AG08395 (cell line): ENCODE data around the gene THOP1.
"Not testable (repeated sequence)": the region's sequence is repeated elsewhere in the genome, so short reads cannot be mapped to it uniquely, and the experiment has no call there.

ENCODE experiments used
- DNase-seq: peaks from one replicate; pipeline ENCODE4 v3.0.0; 2012; ENCODE audit warnings: mixed read lengths, low spot score

The THOP1 gene

DNA sequence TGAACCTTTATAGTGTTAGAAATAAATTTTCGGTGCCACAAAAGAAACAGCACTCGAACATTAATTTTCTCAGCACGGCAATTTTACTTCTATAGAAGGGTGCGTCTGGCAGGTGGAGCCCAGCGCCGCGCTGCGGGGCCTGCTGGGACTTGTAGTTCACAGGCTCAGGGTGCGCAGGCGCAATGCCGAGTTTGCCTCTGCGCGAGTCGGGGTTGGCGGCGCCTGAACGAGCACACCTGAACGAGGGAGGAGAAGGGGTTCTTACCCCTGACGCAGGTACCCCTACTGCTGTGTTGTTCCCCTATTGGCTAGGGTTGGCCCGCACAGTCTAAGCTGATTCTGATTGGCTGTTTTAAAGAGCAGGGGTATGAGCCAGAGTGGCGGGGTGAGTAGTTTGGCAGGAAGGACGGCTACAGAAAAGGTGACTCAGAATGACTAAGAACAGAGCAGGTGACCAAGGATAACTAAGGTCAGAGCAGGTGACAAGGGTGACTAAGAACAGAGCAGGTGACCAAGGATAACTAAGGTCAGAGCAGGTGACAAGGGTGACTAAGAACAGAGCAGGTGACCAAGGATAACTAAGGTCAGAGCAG is 32.0 kb downstream of the THOP1 start:
- DNase-seq = not testable (repeated sequence)

DNA sequence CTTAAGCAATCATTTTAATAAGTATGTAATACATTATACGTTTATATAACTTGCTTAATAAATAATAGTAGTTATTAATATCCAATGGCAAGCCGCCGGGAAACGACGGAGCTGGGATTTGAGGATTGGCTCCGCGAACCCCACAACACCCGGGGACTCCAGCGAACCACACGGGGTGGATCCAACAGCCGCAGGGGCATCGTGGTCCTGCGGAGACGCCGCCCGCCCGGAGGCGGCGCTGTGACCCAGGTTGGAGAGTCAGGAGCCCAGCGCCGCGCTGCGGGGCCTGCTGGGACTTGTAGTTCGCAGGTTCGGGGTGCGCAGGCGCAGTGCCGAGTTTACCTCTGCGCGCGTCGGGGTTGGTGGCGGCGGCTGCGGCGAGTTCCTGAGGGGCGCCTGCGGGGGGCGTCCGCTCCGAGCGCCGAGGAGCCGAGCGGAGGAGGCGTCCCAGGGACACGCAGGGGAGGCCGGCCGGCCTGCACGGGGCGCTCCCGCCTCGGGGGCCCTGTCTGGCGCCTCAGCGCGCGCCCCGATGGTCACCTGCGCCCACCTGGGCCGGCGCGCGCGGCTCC is 34.3 kb downstream of the THOP1 start, which contains the start of gene ZNF554:
TSS of gene ZNF554 (plus strand) at position 329 of the 572 bp plus-strand sequence. CDS start at position 533, 204 bp downstream.
- DNase-seq = peak; percentile 95

DNA sequence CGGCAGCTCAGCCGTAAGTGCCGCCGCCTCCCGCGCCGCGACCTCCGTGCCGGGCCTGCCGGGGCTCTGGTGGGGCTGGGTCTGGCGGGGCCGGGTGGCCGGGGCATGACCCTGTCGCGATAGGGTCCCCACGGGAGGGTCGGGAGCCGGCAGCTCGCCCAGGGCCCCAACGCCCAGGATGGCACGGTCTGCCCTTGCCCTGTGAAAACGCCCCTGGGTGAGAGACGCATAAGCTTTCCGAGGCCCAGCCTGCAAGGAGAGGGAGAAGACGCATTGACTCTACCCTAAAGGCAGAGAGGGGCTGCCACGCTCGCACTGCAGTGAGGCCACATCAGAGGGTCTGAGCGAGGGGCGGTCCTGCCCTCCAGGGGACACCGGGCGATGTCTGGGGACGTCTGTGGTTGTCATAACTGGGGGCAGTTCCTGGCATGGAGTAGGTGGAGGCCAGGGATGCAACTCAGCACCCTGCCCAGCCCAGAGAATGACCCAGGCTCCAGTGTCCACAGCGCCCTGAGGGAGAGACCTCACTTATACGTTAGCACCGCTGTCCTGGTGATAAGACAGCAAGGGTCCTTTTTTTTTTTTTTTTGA is 34.9 kb downstream of the THOP1 start:
- DNase-seq = no peak

DNA sequence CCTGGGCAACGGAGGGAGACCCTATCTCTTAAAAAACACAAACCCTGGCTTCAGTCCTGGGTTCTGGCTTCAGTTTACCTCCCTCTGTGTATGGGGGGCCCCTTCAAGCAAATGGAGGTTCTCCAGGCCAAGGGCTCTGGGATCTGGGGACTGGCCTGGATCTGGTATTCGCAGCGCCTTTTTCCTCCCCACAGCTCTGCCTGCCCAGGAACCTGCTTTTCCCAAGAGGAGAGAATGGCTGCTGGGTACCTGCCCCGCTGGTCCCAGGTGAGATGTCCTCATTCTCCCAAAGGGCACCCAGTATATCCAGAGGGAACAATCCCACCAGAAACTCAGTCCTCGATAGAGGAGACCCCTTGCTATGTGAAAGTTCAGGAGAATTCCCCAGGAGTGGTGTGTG is 37.5 kb downstream of the THOP1 start:
- DNase-seq = no peak

DNA sequence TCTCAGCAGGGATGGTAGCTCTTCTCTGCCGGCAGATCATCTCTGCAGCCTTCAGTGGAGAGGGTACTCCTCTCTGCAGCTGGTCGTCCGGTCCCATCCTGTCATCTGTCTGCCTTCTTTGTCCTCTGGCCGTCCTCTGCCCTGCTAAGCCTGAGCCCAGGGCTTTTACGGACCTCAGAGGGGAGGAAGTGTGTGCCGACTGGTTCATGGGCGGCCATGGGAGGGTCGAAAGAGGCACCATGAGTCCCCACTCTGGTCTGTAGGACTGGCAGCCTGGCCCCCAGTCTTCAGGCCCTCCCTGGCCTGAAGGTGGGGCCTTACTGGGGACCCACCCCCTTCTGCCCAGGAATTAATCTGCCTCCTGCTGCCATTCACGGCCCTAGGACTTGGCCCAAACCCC is 38.3 kb downstream of the THOP1 start:
- DNase-seq = no peak

DNA sequence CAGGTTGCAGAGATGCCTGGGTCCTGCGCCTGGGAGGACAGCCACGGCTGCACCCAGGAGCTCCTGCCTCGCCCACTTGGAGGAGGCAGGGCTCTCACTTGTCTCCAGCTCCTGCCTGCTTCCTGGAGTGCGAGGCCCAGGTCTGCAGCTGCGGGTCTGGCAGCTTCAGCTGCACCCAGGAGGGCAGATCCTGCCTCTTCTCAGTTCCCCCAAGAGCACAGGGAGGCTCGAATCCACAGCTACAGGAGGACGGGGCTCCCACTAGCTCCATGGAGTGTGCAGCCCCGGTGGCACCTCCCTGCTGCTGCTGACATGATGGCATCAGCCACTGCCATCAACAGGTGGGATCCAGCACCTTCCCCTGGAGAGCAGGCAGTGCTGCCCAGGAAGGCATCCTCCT is 38.8 kb downstream of the THOP1 start:
- no peak for DNase-seq

DNA sequence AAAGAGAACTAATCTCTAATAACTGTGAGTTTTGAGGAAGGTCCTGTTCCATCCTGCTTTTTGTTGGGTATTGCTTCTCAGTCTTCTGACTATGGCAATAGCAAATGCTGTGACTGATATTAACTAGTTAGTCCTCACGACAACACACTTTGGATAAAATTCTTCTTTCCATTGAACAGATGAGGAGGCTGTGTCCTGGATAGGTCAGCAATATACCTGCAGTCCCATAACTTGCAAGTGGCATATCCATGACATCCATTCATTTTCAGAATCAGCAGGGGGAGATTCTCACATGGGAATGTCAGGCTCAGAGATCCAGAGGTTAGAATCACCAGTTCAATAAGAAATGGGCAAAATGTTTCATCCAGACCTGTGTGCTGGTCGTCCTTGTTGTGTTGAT is 41.7 kb downstream of the THOP1 start:
- no peak for DNase-seq

DNA sequence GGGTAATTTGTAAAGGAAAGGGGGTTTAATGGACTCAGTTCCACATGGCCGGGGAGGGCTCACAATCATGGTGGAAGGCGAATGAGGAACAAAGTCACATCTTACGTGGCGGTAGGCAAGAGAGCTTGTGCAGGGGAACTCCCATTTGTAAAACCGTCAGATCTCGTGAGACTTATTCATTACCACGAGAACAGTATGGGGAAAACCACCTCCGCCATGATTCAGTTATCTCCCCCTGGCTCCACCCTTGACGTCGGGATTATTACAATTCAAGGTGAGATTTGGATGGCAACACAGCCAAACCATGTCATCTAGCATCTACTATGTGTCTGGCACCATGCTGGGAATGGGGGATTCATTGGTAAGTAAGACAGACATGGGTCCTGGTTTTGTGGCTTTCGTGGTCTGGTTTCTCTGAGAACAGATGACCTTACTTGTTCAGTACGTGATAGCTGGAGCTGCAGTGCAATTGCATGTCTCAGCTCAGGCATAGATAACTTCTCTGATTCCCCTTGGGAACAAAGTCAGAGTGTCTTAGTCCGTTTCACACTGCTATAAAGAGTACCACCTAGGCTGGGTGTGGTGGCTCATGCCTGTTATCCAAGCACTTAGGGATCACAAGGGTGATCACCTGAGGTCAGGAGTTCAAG is 42.7 kb downstream of the THOP1 start:
- DNase-seq = no peak

DNA sequence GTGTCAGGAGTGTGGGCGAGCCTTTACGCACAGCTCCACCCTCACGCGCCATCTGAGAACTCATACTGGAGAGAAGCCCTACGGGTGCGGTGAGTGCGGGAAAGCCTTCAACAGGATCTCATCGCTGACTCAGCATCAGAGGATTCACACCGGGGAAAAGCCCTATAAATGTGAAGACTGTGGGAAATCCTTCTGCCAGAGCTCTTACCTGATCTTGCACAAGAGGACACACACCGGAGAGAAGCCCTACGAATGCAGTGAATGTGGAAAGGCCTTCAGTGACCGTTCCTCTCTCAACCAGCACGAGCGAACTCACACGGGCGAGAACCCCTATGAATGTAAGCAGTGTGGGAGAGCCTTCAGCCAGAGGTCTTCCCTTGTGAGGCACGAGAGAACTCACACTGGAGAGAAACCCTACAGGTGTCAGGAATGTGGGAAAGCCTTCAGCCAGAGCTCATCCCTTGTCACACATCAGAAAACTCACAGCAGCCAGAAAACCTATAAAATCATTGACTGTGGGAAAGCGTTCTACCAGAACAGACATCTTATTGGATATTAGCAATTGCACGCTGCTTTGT is 49.1 kb downstream of the THOP1 start:
- no peak for DNase-seq

DNA sequence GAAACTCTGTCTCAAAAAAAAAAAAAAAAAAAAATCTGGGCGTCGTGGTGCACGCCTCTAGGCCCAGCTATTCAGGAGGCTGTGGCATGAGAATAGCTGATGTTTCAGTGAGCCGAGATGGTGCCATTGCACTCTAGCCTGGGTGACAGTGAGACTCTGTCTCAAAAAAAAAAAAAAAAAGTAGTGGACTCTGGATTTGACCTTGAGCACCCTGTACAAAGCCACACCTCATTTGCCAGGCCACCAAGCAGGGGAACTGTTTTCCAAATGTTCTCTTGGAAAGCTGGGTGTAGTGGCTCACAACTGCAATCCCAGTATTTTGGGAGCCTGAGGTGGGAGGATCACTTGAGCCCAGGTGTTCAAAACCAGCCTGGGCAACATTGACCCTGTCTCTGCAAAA is 52.1 kb downstream of the THOP1 start:
- no peak for DNase-seq

DNA sequence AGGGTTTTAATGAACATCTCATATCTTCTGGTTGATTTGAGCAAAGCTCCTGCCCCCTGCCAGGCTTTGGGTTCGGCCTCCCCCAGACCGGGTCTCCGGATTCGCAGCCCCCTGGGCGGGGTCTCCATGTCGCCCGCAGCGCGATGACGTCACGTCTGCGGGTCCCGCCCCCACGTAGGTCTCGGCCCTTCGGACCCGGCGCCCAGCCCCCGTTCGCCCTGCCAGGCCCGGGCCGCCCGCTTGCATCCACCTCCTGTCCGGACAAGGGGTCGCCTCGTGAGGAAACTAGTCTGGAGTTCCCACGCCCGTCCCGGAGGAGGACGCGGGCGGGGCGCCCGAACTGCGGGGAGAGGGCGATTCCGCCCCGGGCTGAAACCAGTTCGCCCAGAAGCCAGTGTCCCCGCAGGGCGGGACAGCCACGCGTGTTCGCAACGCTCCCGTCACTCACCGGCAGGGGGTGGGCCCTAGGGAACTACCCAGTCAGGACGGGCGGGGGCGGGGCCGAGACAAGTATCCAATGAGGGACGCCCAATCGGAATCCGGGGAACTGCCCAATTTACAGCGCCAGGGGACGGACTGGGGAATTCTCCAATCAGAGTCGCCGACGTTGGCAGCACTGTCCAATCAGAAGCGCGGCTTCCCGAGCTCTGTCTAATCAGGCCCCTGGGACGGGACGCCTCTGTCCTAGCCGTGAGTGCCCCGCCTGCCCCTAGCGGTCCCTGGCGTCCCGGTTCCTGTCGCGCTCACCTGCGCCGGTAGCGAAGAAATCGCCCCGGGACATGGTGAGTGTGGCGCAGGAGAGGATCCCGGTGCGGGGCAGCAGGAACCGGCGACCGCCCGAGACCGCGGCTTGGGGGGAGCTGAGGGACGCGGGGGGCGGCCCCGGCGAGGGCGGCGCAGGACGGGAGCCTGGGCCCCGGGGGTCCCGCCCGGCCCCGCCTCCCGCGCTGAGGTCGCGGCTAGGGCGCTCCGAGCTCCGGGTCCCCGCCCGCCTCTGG is 55.8 kb downstream of the THOP1 start, which contains the start of gene ZNF555:
TSS of gene ZNF555 (plus strand) at position 682 of the 998 bp plus-strand sequence. CDS start at position 780, 98 bp downstream.
- peak; percentile 99 for DNase-seq

DNA sequence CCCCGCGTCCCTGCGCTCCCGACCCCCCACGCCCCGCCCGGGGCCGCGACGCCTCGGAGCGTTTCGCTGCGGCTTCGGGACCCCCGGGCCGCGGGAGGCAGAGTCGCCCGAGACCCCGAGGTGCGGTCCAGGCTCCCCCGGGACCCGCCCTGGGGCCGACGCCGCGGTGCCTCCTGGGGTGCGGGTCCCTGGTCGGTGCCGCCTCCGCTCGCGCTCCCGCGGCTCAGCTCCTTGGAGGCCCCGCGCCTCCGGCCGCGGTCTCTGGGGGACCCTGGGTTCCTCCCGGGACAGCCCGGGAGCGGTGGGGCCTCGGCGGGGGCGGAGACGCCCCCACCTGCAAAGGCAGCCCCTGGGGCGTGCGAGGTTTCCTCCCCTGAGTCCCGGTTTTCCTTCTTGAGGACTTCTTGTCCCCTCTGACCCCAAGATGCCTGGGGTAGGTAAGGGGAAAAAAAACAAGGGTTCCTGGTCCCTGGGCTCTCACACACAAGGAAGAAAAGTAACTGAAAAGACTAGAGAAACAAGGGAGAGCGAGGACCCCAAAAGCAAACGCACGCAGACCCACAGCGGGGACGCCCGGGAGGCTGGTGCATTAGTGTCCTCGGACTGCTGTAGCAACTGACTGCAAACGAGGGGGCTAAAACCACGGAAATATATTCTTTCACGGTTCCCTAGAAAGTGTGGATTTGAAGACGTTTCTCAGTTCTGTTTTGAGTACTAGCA is 56.7 kb downstream of the THOP1 start:
- DNase-seq = peak; percentile 5

DNA sequence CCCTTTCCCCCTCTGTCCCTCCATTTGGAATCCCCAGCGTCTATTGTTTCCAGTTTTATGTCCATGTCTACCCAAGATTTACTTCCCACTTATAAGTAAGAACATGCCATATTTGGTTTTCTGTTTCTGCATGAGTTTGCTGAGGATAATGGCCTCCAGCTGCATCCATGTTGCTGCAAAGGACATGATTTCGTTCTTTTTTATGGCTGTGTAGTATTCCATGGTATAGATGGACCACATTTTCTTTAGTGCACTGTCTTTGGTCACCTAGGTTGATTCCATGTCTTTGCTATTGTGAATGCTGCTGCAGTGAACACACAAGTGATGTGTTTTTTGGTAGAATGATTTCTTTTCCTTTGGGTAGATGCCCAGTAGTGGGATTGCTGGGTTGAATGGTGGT is 59.8 kb downstream of the THOP1 start:
- no peak for DNase-seq

DNA sequence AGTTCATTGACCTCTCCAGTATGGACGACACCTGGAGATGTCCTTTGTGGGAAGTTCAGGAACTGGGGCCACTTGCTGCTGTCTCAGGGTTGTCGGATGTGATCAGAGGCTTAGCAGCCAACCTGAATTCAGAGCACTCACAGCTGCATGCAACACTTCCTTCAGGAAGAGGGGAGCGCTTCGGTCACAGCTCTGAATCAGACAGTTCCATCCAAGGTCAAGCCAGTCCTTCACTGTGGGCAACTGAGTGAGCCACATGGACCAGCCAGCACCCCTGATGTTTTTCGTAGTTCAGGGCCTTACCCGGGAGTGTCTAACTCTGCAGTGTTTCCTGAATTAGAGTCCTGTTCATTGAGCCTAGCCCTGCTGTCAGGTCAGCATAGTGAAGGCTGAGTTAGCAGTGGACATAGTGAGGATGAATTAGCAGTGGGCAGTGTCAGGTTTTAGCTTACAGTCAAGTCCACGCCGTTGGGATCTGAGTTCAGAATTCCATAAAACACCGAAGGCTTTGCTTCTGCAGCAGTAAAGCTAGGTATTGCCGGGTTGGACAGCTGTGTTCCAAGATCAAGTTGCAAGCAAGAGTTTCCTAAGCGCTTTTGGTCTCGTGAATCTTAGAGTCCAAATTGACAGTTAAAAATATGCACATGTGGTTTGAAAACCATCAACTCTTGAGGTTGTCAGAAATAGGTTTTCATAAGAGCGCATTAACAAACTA is 61.0 kb downstream of the THOP1 start:
- DNase-seq = no peak

DNA sequence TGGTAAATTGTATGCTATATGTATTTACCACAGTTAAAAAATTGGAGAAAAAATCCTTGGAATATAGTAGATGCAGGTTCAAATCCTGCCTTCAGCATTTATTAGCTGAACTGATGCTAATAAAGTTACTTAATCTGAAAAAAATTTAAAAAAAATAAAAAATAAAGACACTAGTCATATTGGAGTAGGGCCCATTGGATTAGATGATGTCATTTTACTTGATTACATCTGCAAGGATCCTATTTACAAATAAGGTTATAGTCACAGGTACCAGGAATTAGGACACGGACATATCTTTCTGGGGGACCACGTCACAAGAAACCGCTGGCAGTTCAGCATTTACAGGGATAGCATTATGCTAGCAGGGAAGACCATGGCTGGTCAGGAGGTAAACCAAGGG is 62.2 kb downstream of the THOP1 start:
- DNase-seq = no peak

DNA sequence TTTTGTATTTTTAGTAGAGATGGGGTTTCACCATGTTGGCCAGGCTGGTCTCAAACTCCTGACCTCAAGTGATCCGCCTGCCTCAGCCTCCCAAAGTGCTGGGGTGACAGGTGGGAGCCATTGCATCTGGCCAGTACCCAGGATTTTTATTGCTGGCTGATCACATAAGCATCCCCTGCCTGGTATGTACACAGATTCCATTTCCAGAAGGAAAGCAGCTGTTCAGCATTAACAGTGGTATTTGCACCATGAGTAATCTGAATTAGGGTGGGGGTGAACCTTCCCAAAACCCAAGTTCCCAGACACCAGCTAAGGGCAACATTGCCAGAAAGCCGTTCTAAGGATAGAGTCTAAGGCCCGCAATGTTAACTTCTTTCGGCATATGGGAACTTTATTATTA is 63.3 kb downstream of the THOP1 start:
- DNase-seq = no peak

DNA sequence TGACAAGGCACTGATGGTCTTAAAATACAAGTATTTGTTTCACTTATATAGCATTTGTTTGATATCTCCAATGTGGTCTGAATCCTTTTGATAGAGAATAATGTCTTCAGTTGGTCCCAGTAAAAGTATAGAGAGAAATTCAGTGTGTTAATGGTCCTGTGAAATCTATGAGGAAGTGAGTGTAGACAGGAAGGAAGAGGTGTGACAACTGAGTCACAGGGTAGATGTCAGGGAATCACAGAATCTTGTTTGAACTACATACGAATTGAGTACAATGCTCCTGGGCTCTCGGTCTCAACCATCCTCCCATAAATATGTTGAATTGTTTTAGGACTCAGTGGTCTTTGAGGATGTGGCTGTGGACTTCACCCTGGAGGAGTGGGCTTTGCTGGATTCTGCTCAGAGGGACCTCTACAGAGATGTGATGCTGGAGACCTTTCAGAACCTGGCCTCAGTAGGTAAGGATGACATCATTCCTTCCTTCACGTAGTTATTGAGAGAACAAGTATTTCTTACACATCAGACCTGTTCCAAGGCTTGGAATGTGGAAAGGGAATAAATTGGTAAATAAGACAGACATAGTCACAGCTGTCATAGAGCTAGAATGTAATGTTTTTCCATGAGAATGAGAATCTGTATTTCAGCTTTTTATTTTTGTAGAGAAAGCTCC is 65.1 kb downstream of the THOP1 start:
- DNase-seq = no peak

DNA sequence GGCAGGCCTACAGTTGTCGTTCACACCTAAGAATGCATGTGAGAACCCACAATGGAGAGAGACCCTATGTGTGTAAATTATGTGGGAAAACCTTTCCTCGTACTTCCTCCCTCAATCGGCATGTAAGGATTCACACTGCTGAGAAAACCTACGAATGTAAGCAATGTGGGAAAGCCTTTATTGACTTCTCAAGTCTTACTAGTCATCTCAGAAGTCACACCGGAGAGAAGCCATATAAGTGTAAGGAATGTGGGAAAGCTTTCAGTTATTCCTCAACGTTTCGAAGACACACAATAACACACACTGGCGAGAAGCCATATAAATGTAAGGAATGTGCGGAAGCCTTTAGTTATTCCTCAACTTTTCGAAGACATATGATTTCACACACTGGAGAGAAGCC is 67.3 kb downstream of the THOP1 start:
- no peak for DNase-seq

DNA sequence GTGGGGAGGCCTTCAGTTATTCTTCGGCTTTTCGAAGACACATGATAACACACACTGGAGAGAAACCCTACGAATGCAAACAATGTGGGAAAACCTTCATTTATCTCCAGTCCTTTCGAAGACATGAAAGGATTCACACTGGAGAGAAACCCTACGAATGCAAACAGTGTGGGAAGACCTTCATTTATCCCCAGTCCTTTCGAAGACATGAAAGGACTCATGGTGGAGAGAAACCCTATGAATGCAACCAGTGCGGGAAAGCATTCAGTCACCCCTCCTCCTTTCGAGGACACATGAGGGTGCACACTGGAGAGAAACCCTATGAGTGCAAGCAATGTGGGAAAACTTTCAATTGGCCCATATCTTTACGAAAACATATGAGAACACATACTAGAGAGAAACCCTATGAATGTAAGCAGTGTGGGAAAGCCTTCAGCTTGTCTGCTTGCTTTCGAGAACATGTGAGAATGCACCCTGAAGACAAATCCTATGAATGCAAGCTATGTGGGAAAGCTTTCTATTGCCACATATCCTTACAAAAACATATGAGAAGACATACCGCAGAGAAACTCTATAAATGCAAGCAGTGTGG is 67.8 kb downstream of the THOP1 start:
- DNase-seq = no peak
